ENCODE data around the gene SPTA1.
"Not testable (repeated sequence)": the region's sequence is repeated elsewhere in the genome, so short reads cannot be mapped to it uniquely, and the experiment has no call there.

GRCh38 chr1:158688343-158688742, 1.8 kb upstream of the SPTA1 start:
- TF ChIP-seq CTCF (optimal IDR thresholded peaks at IDR 0.05 in 1 of 3, IDR thresholded peaks at IDR 0.05 in 1 of 3, conservative IDR thresholded peaks at IDR 0.05 in 1 of 3; ENCODE audit: extremely low read depth in 1 of 3, insufficient read depth in 2 of 3, low read length in 3 of 3); EZH2 (IDR thresholded peaks at IDR 0.05; ENCODE audit: low read length): not testable (repeated sequence)
